KOPT-K1 (cell line): ENCODE measurements around the gene PLXND1.

ENCODE experiments used
- H3K27ac ChIP-seq: fragments of 200-600 bp; sonication (generic); 2 replicates; pipeline ENCODE4 v1.5.1; 2016; ENCODE audit warnings: antibody characterized with exemption, mild to moderate bottlenecking, low read depth, low read length; ENCODE audit not compliant: poor library complexity, severe bottlenecking
- H3K36me3 ChIP-seq: fragments of 200-600 bp; sonication (generic); 2 replicates; pipeline ENCODE4 v1.5.1; 2017; ENCODE audit warnings: antibody characterized with exemption, mild to moderate bottlenecking, low read length, moderate library complexity; ENCODE audit not compliant: insufficient read depth
- H3K9me3 ChIP-seq: fragments of 200-600 bp; sonication (generic); 2 replicates; pipeline ENCODE4 v1.5.1; 2017; ENCODE audit warnings: antibody characterized with exemption, low read length, mild to moderate bottlenecking; ENCODE audit not compliant: insufficient read depth, poor library complexity, severe bottlenecking

PLXND1 gene

DNA sequence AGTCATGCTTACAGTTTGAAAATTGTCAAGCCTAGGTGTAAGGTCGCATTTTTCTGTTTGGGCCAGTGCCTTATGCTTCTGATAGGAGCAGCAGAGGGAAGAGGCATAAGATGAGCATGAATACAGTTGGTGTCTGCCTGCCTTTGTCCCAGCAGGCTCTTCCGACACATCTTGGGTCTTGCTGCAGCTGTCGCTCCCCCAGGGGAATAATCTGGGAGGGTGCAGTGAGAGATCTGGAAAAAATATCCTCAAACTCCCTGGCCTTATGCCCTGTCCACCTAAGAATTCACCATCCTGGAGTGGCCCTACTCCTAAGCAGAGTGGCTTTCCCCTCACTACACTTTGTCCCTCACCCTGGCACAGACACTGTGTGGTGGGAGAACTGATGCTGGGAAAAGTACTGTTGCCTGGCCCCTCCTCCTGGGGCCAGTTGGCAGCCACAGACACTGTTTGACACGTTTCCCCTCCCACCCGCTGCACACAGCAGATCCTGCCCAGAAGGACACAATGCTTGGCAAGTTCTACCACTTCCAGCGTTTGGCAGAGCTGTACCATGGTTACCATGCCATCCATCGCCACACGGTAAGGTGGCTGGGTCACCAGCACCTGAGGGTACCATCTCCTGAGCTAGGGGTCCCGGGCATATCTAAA, 99.2 kb downstream of the PLXND1 start:
- Histone ChIP-seq H3K36me3 (peaks cover 82% of the 10 kb centered on the region), H3K9me3 (no peaks in the 10 kb centered on the region), H3K27ac (no peak overlapping the region)

DNA sequence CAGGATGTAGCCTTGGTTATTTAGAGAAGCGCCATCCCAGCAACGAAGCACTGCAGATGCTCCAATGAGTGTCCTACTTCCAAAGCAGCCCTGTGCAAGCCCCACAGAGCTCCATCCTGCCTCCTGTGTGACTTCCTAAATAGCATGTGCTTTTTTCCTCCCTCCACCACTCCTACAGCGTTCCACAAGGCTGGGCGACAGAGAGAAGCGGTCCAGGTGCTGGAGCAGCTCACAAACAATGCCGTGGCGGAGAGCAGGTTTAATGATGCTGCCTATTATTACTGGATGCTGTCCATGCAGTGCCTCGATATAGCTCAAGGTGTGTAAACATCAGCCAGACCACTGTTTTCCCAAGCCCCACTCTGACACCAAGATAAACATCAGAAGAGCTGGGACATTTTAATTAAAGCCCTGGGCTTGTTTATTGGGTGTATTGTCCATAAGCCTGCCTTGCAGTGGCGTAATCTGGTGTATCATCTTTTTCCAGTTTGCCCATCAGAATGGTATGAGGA, 100.2 kb downstream of the PLXND1 start:
- Histone ChIP-seq H3K9me3 (no peaks in the 10 kb centered on the region), H3K36me3 (peaks cover 80% of the 10 kb centered on the region), H3K27ac (no peak overlapping the region)

DNA sequence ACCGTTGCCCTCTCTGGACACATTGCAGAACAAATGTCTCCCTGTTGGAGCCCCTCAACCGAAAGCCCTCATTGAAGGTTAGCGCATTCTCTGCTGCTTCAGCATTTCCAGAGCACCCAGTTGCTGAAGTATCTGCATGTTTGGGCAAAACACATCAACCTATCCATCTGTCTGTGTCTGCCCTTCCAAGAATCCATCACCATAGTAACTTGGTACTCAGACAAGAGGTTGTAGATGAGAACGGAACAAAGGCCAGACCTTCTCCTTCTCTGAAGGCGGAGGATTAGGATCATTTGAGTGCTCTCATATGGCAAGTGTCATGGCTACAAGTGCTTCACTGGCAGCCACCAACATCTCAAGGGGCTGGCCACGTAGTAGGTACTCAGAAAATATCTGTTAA, 101.1 kb downstream of the PLXND1 start:
- Histone ChIP-seq H3K27ac (no peak overlapping the region), H3K36me3 (peaks cover 81% of the 10 kb centered on the region), H3K9me3 (no peaks in the 10 kb centered on the region)
